ENCODE results near the gene ANKRD13A.

DNA sequence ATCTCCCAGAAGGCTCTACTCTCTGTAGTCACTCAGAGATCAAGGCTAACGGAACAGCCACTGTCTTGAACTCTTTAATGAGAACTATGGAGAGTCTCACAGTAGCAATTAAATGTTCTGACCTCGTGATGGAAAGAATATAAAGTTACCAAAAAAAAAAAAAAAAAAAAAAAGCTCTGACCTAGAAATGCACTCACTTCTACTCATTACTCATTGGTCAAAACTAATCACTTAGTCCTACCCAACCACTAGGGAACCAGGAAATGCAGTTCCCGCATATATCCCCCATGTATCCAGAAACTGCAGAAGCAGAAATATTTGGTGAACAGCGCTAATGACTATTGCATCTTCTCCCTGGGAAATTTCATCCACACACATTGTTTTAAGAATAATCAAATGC lies 78.6 kb downstream of the ANKRD13A start:
- TF ChIP-seq, protein P1, sequence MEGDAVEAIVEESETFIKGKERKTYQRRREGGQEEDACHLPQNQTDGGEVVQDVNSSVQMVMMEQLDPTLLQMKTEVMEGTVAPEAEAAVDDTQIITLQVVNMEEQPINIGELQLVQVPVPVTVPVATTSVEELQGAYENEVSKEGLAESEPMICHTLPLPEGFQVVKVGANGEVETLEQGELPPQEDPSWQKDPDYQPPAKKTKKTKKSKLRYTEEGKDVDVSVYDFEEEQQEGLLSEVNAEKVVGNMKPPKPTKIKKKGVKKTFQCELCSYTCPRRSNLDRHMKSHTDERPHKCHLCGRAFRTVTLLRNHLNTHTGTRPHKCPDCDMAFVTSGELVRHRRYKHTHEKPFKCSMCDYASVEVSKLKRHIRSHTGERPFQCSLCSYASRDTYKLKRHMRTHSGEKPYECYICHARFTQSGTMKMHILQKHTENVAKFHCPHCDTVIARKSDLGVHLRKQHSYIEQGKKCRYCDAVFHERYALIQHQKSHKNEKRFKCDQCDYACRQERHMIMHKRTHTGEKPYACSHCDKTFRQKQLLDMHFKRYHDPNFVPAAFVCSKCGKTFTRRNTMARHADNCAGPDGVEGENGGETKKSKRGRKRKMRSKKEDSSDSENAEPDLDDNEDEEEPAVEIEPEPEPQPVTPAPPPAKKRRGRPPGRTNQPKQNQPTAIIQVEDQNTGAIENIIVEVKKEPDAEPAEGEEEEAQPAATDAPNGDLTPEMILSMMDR (IDR thresholded peaks at IDR 0.05), result no peak
- no peak for TF ChIP-seq POLR2A (IDR thresholded peaks at IDR 0.05)
